ENCODE data around the gene TAF1D.

Gene TAF1D

DNA sequence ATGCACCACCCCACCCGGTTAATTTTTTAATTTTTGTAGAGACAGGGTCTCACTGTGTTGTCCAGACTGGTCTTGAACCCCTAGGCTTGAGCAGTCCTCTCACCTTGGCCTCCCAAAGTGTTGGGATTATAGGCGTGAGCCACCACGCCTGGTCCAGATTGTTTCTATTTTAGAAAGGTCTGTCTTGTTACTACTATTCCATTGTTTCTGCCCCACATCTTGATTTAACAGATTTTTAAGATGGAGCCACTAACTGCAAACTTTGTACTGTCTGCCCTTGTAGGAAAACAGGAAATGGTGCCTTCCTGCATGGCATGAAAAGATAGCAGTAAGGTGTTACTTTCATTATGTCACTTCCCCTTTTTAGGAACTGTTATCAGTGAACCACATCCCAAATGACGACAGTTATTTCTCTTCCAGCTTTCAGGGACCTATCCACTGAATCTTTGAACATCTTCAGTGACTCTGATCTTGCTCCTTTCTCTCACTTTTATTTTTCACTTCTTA, 23.2 kb downstream of the TAF1D start:
- DNase-seq: no peak

DNA sequence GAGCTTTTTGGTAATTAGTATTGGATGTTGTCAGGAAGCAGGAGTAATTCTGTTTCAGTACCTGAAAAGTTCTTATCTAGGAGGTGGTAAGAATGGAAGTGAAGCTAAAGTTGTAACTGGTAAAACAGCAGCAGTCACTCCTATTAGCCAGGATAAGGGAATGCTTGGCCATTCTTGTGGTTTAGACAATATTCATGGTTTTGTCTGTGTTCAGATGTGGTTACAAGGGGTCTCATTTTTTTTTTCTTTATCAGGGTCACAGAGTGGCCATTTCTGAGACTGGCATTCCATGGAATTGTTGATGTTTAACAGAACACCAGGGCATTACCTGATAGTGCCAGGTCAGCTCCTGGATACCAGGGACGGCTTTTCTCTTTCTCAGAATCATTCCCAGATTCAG, 23.8 kb downstream of the TAF1D start:
- no peak for DNase-seq

DNA sequence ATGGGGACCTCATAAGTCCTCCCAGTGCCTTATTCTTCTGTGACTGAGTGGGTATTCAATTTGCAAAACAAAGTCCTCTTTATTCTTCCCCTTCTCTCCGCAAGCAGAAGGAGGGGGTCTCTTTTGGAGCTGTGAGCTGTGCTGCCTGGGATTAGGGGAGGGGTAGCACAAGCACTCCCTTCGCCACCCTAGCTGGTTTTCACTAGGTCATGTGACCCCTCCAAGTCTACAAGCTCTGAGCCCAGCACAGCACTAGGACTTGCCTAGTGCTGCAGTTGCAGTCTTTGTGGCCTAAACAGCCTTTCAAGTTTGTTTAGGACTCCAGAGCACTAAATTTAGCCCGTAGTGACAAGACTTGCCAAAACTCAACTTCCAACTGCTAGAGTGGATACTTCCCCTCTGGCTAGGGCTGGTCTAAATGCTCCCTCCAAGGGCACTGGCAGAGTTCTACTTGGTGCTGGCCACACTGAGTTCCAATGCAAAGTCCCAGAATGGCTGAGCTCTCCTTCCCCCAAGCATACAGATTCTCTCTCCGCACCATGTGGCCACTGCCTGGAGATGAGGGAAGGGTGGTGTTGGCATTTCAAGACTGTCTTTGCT, 25.4 kb downstream of the TAF1D start:
- no peak for DNase-seq

- no peak for DNase-seq
These were observed 28.6 kb downstream of the TAF1D start for GRCh38 chr11:93712678-93713077.

GRCh38 chr11:93710239-93710638, 31.1 kb downstream of the TAF1D start:
- DNase-seq: no peak

- DNase-seq: no peak
These were observed 37.1 kb downstream of the TAF1D start for GRCh38 chr11:93704237-93704636.

- DNase-seq: no peak
These were observed 40.5 kb downstream of the TAF1D start for GRCh38 chr11:93700830-93701229.

DNA sequence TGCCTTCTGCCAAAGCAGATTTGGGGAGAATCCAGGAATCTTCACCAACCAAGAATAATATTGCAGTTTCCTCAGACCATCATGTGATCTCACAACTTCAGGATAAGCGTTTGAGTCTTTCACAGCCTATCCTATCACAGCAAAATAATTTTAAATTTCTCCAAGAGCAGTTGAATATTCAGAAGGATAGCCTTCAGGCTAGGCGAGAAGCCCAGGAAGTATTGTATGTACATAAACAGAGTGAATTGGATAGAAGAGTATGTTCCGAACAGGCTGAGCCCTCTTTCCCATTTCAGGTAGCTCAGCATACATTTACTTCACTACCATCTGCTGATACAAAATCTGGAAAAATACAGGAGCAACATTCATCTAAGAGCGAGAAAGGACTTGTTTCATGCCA, 43.7 kb downstream of the TAF1D start:
- DNase-seq: no peak

- no peak for DNase-seq
These were observed 46.7 kb downstream of the TAF1D start for GRCh38 chr11:93694557-93694956.

GRCh38 chr11:93694109-93694508, 47.2 kb downstream of the TAF1D start:
- no peak for DNase-seq

- DNase-seq: no peak
These were observed 52.1 kb downstream of the TAF1D start for GRCh38 chr11:93689240-93689639.

GRCh38 chr11:93686812-93687211, 54.5 kb downstream of the TAF1D start:
- DNase-seq: no peak

- DNase-seq: no peak
These were observed 55.1 kb downstream of the TAF1D start for GRCh38 chr11:93686226-93686625.
